Coronary artery (tissue), 2 donors: ENCODE data around the gene COA7.
A peak's percentile ranks its signal among the peaks of the same experiment; 100 is the strongest.
"Not testable (repeated sequence)": the region's sequence is repeated elsewhere in the genome, so short reads cannot be mapped to it uniquely, and the experiment has no call there.

Source experiments
- DNase-seq: peaks from one replicate; pipeline ENCODE4 v3.0.0-alpha.2; 2017; ENCODE audit warnings: low spot score
- H3K27ac ChIP-seq, 2 donors: fragments of 200-600 bp; sonication (generic); one replicate each; pipeline ENCODE4 v1.5.1; 2016 to 2019
- H3K4me3 ChIP-seq: fragments of 200-600 bp; sonication (generic); 2 replicates; pipeline ENCODE4 v1.5.1; 2016; ENCODE audit warnings: mild to moderate bottlenecking, moderate library complexity
- TF ChIP-seq, protein P1 (sequence below): fragments of 200-600 bp; sonication (generic); IDR thresholded peaks from one replicate; pipeline ENCODE4 v1.5.1; 2019; ENCODE audit warnings: antibody characterized with exemption

The COA7 gene

DNA sequence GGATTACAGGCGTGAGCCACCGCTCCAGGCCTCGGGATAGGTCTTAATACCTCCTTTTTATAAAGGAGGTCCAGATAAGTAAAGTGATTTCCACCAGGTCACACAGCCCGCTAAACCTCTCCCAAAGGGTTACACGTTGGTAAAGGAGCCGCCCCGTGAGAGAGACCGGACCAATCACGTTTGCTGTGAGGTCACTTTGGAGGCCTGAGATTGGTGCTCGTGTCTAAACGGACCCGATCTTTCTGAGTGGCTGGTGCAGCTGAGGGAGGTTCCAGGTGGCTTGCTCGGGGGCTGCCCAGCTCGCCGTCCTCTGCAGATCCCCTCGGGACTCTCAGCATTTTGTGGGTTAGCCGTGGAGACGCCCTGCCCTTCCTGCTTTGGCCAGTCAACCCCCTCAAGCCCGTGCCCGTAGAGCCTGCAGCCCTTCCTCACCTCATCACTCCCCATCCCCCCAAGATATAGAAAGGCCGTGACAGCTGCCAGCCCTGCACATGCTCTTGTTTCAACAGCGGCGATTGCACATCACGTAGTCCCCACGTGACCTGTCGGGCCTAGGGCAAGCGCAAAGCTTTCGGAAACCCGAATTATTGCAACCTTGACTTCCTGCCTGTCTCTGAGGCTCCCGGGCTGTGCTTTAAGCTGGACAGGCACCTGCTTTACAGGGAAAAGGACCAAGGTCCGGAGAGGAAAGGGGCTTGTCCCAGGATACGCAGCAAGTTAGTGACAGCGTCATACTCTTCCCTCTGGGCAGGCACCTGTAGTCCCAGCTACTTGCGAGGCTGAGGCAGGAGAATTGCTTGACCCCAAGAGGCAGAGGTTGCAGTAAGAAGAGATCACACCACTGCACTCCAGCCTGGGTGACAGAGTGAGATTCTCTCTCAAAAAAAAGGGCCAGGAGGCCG, 5.0 kb upstream of the COA7 start:
- Histone ChIP-seq H3K27ac (peak overlapping the region; percentile 74 to 88), H3K4me3 (peak overlapping the region; percentile 81)
- TF ChIP-seq, protein P1, sequence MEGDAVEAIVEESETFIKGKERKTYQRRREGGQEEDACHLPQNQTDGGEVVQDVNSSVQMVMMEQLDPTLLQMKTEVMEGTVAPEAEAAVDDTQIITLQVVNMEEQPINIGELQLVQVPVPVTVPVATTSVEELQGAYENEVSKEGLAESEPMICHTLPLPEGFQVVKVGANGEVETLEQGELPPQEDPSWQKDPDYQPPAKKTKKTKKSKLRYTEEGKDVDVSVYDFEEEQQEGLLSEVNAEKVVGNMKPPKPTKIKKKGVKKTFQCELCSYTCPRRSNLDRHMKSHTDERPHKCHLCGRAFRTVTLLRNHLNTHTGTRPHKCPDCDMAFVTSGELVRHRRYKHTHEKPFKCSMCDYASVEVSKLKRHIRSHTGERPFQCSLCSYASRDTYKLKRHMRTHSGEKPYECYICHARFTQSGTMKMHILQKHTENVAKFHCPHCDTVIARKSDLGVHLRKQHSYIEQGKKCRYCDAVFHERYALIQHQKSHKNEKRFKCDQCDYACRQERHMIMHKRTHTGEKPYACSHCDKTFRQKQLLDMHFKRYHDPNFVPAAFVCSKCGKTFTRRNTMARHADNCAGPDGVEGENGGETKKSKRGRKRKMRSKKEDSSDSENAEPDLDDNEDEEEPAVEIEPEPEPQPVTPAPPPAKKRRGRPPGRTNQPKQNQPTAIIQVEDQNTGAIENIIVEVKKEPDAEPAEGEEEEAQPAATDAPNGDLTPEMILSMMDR = no peak
- DNase-seq = peak; percentile 94

DNA sequence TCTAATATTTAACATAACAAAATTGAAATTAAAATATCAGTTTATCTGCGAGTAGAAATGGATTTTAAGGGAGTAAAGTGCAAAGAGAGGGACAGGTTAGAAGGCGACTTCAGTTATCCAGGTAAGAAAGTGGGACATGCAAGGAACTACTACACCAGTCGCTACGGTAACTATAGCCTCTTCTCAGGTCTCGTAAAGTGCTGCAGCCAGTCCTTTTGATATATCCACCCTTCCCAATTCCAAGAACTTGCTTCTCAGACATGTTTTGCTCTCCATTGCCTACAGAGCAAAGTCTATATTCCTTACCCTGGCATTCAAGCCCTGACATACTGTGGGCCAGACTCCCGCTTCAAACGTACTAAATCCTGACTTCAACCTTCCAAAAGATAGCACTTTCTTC, 2.5 kb downstream of the COA7 start:
- TF ChIP-seq, protein P1 = no peak
- H3K4me3 ChIP-seq = no peak overlapping the region
- DNase-seq = no peak
- H3K27ac ChIP-seq = no peak overlapping the region

DNA sequence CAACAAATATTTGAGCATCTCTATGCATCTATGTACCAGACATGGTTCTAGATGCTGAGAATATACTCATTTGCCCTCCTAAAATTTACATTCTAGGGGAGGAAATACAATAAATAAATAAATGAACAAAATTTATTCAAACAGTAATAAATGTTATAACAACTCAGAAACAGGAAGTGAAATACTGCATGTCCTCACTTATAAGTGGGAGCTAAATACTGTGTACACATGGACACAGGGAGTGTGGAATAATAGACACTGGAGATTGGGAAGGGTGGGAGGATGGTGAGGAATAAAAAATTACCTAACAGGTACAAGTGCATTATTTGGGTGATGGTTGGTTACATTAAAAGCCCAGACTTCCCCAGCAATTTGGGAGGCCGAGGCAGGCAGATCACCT, 4.3 kb downstream of the COA7 start:
- Histone ChIP-seq H3K4me3 (no peak overlapping the region), H3K27ac (no peak overlapping the region)
- no peak for DNase-seq
- TF ChIP-seq, protein P1 = no peak

DNA sequence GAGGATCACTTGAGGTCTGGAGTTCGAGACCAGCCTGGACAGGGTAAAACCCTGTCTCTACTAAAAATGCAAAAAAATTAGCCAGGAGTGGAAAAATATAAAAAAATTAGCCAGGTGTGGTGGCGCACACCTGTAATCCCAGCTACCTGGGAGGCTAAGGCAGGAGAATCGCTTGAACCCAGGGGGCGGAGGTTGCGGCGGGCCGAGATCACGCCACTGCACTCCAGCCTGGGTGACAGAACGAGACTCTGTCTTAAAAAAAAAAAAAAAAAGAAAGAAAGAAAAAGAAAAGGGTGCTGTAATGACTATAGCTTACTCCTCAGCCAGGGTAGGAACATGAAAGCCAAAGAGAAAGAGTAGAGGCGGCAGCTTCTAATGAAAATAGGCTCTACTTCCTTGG, 4.8 kb downstream of the COA7 start:
- DNase-seq, H3K27ac ChIP-seq, H3K4me3 ChIP-seq: not testable (repeated sequence)

DNA sequence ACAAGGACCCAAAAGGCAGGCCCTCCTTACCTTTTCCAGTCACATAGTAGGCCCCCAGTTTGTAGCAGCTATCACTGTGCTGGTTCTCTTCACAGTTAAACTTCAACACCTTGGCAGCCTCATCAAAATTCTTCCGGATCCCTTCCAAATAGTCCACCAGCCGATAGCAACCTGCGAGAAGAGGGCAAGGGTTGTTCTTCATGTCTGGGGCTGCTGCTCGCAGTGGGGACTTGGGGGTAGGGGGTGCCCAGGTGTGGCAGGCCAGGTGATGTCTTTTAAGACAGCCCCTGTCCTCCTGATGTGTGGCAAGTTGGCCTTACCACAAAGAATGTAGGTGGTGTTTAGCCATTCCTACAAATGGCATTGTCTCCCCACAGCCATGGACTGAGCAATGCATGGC, 5.5 kb downstream of the COA7 start:
- Histone ChIP-seq H3K4me3 (no peak overlapping the region), H3K27ac (no peak overlapping the region)
- DNase-seq = no peak
- TF ChIP-seq, protein P1 = no peak

DNA sequence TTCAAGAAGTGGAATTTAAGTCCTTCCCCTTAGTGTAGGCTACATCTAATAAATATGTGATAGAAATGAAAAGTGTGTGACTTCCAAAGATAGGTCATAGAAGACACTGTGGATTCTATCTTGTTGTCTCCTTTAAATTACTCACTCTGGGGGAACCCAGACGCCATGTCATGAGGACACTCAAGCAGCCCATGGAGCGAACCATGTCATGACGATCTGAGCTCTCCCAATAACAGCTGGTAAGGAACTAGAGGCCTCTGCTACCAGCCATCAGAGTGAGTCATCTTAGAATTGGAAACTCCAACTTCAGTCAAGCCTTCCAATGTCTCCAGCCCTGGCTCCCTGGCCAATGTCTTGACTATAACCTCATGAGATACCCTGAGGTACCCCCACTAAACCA, 6.3 kb downstream of the COA7 start:
- DNase-seq = no peak
- no peak overlapping the region for H3K4me3 ChIP-seq
- no peak overlapping the region for H3K27ac ChIP-seq
- TF ChIP-seq, protein P1 = no peak

DNA sequence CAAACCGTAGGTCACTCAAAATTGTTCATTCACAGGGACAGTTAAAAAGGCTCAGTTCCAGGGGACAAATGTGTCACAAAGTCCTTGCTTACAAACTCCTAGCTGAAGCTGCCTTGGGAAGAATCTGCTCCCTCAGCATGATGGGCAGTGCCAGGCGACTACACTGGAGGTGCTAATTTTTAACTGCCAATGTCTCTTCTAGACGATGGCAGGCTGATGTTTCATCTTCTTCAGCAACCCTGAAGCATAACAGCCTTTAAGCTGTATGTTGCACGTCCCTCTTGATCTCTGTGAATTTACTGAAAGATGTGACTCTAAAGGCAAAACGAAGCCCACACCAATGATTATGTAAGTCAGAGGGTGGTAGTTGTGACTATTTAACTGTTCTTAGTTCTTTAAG, 11.3 kb downstream of the COA7 start:
- TF ChIP-seq, protein P1 = no peak
- no peak overlapping the region for H3K4me3 ChIP-seq
- DNase-seq = no peak
- H3K27ac ChIP-seq = no peak overlapping the region
